Measurements from ENCODE around the gene HORMAD2.
"Not testable (repeated sequence)": the region's sequence is repeated elsewhere in the genome, so short reads cannot be mapped to it uniquely, and the experiment has no call there.

Gene HORMAD2

GRCh38 chr22:30210235-30210909 lies 130.1 kb downstream of the HORMAD2 start:
- DNase-seq (ENCODE audit: low read depth, low spot score) = no peak

- DNase-seq (ENCODE audit: low read depth, low spot score) = no peak
These were observed 131.0 kb downstream of the HORMAD2 start for GRCh38 chr22:30211124-30211820.

- DNase-seq (ENCODE audit: low read depth, low spot score) = no peak
These were observed 132.2 kb downstream of the HORMAD2 start for GRCh38 chr22:30212363-30212995.

- DNase-seq (ENCODE audit: low read depth, low spot score) = no peak
These were observed 132.8 kb downstream of the HORMAD2 start for GRCh38 chr22:30212996-30213441.

- no peak for DNase-seq (ENCODE audit: low read depth, low spot score)
These were observed 134.6 kb downstream of the HORMAD2 start for GRCh38 chr22:30214703-30215407.

GRCh38 chr22:30216272-30216671 lies 136.0 kb downstream of the HORMAD2 start:
- not testable (repeated sequence) for DNase-seq (ENCODE audit: low read depth, low spot score)

GRCh38 chr22:30216710-30217109 lies 136.4 kb downstream of the HORMAD2 start:
- DNase-seq (ENCODE audit: low read depth, low spot score) = no peak

- no peak for DNase-seq (ENCODE audit: low read depth, low spot score)
These were observed 137.7 kb downstream of the HORMAD2 start for GRCh38 chr22:30217698-30218560.

GRCh38 chr22:30219049-30219654 lies 138.9 kb downstream of the HORMAD2 start:
- DNase-seq (ENCODE audit: low read depth, low spot score) = no peak

GRCh38 chr22:30219668-30220278 lies 139.5 kb downstream of the HORMAD2 start:
- DNase-seq (ENCODE audit: low read depth, low spot score) = no peak

GRCh38 chr22:30220338-30221012 lies 140.2 kb downstream of the HORMAD2 start:
- DNase-seq (ENCODE audit: low read depth, low spot score) = no peak

GRCh38 chr22:30221121-30221992 lies 141.1 kb downstream of the HORMAD2 start:
- DNase-seq (ENCODE audit: low read depth, low spot score) = no peak

GRCh38 chr22:30222321-30222720 lies 142.1 kb downstream of the HORMAD2 start:
- DNase-seq (ENCODE audit: low read depth, low spot score) = no peak

- no peak for DNase-seq (ENCODE audit: low read depth, low spot score)
These were observed 143.0 kb downstream of the HORMAD2 start for GRCh38 chr22:30223303-30223702.

GRCh38 chr22:30224161-30224857 lies 144.0 kb downstream of the HORMAD2 start:
- DNase-seq (ENCODE audit: low read depth, low spot score) = no peak

GRCh38 chr22:30225220-30225927 lies 145.1 kb downstream of the HORMAD2 start:
- no peak for DNase-seq (ENCODE audit: low read depth, low spot score)

GRCh38 chr22:30226192-30226832 lies 146.0 kb downstream of the HORMAD2 start:
- DNase-seq (ENCODE audit: low read depth, low spot score) = no peak

Measured in smooth muscle cell of the brain vasculature (primary cell).